ENCODE data around the gene GDAP2. TPM values are rescaled to one million over a fixed set of nuclear protein-coding genes. Genes with fewer than 3 reads are reported as not detected.

Gene GDAP2
- total RNA-seq, 1 donor from 2014 or later, result 18.8 TPM

GRCh38 chr1:117871013-117871412, 58.4 kb downstream of the GDAP2 start:
- H3K4me3 ChIP-seq, result no peak overlapping the region
- intact Hi-C loops (cut with micrococcal nuclease), result no loop called here
- no peak for DNase-seq
- no peaks in the 10 kb centered on the region for H3K27me3 ChIP-seq (ENCODE audit: low read depth)
- peaks cover 88% of the 10 kb centered on the region for H3K36me3 ChIP-seq
- peaks cover 13% of the 10 kb centered on the region for H3K9me3 ChIP-seq (replicated peaks)
- H3K4me1 ChIP-seq, result no peaks in the 10 kb centered on the region
- TF ChIP-seq CTCF (IDR thresholded peaks at IDR 0.05; ENCODE audit: borderline replicate concordance), result no peak
- no peak overlapping the region for H3K27ac ChIP-seq (replicated peaks)

DNA sequence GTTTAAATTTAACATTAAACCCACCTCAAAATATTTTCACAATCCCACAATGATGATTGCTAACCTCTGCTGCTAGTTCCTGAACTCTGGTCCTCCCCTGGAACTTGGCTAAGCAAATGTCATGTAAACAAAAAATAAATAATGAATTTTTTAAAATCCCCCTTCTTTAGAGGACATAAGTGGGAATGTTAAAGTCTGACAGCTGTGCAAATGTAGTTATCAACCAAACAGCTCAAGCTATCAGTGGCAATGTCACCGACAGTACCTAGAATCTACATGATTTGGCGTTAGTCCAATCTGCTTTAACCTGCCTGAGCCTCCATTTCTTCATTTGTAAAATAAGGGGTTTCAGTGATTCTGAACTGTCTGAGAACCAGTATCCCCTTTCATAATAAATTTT, 67.7 kb downstream of the GDAP2 start:
- no peaks in the 10 kb centered on the region for H3K27me3 ChIP-seq (ENCODE audit: low read depth)
- no peak for DNase-seq
- H3K27ac ChIP-seq (replicated peaks), result no peak overlapping the region
- intact Hi-C loops (cut with micrococcal nuclease), result no loop called here
- no peak overlapping the region for H3K4me3 ChIP-seq
- H3K36me3 ChIP-seq, result peaks cover 34% of the 10 kb centered on the region
- H3K9me3 ChIP-seq (replicated peaks), result peaks cover 7% of the 10 kb centered on the region
- no peak for TF ChIP-seq CTCF (IDR thresholded peaks at IDR 0.05; ENCODE audit: borderline replicate concordance)
- H3K4me1 ChIP-seq, result peaks cover 12% of the 10 kb centered on the region

DNA sequence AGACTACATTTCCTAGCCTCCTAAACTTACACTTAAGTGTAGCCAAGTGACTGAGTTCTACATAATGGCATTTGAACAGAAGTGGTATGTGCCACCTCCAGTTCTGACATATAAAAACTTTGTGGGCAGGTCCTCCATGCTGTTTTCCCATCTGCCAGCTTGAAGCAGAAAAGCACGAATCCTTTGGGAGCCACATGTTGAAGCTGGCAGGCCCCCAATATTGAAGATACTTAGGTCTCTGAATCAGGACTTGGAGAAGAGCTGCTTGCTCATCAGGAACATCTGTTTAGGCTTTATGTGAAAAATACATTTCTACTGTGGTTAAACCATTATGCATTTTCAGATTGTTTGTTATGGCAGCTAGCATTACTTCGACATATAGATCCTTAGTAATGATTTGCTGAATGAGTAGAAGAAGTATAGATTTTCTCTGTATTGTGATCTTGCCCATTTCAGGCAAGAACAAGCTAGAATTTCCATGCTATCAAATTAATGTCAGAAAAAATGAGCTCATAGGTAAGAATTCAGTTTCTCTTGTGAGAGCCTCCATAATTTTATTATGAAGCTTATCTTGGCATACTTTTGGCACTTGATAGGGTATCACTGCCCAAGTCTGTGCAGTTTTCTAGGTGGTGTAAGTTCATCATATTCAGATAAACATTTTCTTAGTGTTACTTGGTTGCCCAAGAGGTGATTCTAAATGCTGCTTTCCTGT, 68.4 kb downstream of the GDAP2 start:
- DNase-seq, result no peak
- Histone ChIP-seq H3K4me1 (peaks cover 12% of the 10 kb centered on the region), H3K27ac (replicated peaks) (no peak overlapping the region), H3K4me3 (no peak overlapping the region), H3K27me3 (ENCODE audit: low read depth) (no peaks in the 10 kb centered on the region), H3K9me3 (replicated peaks) (peaks cover 1% of the 10 kb centered on the region), H3K36me3 (peaks cover 28% of the 10 kb centered on the region)
- no peak for TF ChIP-seq CTCF (IDR thresholded peaks at IDR 0.05; ENCODE audit: borderline replicate concordance)
- intact Hi-C loops (cut with micrococcal nuclease), result no loop called here

DNA sequence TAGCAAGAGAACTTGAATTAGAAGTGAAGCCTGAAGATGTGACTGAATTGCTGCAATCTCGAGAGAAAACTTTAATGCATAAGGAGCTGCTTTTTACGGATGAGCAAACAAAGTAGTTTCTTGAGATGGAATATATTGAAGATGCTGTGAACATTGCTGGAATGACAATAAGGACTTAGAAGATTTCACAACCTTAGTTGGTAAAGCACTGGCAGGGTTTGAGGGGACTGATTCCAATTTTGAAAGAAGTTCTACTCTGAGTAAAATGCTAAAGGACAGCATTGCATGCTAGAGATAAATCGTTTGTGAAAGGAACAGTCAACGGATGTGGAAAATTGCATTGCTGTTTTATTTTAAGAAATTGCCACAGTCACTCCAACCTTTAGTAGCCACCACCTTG, 69.5 kb downstream of the GDAP2 start:
- DNase-seq, result no peak
- no peaks in the 10 kb centered on the region for H3K27me3 ChIP-seq (ENCODE audit: low read depth)
- peaks cover 20% of the 10 kb centered on the region for H3K36me3 ChIP-seq
- no peak for TF ChIP-seq CTCF (IDR thresholded peaks at IDR 0.05; ENCODE audit: borderline replicate concordance)
- H3K9me3 ChIP-seq (replicated peaks), result no peaks in the 10 kb centered on the region
- intact Hi-C loops (cut with micrococcal nuclease), result no loop called here
- no peak overlapping the region for H3K4me3 ChIP-seq
- H3K27ac ChIP-seq (replicated peaks), result no peak overlapping the region
- H3K4me1 ChIP-seq, result peaks cover 12% of the 10 kb centered on the region

- H3K36me3 ChIP-seq, result peaks cover 16% of the 10 kb centered on the region
- H3K4me1 ChIP-seq, result peaks cover 12% of the 10 kb centered on the region
- DNase-seq, result no peak
- intact Hi-C loops (cut with micrococcal nuclease), result no loop called here
- no peak for TF ChIP-seq CTCF (IDR thresholded peaks at IDR 0.05; ENCODE audit: borderline replicate concordance)
- H3K27ac ChIP-seq (replicated peaks), result no peak overlapping the region
- no peaks in the 10 kb centered on the region for H3K9me3 ChIP-seq (replicated peaks)
- no peak overlapping the region for H3K4me3 ChIP-seq
- H3K27me3 ChIP-seq (ENCODE audit: low read depth), result no peaks in the 10 kb centered on the region
These were observed 72.0 kb downstream of the GDAP2 start for GRCh38 chr1:117857418-117857817.
